Measurements from ENCODE around the gene MORN1. TPM values are rescaled to one million over a fixed set of nuclear protein-coding genes. Genes with fewer than 3 reads are reported as not detected.

The MORN1 gene
- total RNA-seq, 1 donor: 13.4 TPM

DNA sequence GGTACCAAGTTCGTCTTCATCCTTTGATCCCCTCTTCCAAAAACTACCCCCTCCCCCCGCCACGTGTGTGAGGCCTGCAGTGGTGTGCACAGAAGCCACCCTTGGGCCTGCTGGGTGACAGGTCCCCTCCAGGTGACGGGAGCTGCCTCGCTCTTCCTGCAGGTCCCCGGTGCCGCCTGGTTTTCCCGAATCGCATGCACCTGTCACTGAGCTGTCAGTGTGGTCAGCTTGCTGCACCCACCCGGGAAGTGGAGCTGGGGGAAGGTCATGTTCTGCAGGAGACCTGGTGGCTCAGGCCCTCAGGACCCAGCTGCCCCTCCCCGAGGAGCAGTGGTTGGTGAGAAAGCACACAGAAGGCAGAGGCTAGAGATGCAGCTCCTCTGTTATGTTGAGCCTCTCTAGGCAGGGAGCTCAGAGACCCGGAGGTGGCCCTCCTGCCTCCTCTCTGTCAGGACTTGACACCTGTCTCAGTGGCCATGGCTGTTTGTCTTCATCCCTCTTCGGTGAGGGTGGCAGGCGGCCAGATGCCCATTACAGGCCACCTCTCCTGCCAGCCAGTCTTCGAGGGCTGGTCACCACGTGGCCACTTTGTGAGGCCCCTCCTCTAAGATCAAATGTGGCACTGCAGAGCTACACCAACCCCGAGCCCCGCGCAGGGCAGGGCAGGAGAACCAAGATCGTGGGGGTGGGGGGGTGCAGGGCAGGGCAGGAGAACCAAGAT lies 102.4 kb downstream of the MORN1 start:
- H3K36me3 ChIP-seq (ENCODE audit: insufficient read depth, low read length): no peaks in the 10 kb centered on the region
- TF ChIP-seq CTCF (IDR thresholded peaks at IDR 0.05; ENCODE audit: extremely low read depth, low read depth, low read length): no peak
- no peak overlapping the region for H3K4me2 ChIP-seq (ENCODE audit: insufficient read depth, low read length)
- peaks cover 32% of the 10 kb centered on the region for H3K4me1 ChIP-seq (ENCODE audit: insufficient read depth, low read length)
- H2AFZ ChIP-seq (ENCODE audit: low read length): no peak overlapping the region
- H3K27me3 ChIP-seq (ENCODE audit: insufficient read depth, low read length): no peaks in the 10 kb centered on the region
- H3K9me3 ChIP-seq (ENCODE audit: low read depth, low read length): no peaks in the 10 kb centered on the region
- H3K27ac ChIP-seq (ENCODE audit: low read depth, low read length): no peak overlapping the region
- peaks cover 94% of the 10 kb centered on the region for H3K79me2 ChIP-seq (ENCODE audit: insufficient read depth, low read length)
- peaks cover 71% of the 10 kb centered on the region for H4K20me1 ChIP-seq (ENCODE audit: insufficient read depth, low read length)
- no peak overlapping the region for H3K4me3 ChIP-seq (ENCODE audit: insufficient read depth, low read length)
- DNase-seq (ENCODE audit: insufficient read length, low spot score, missing footprints): no peak

- Histone ChIP-seq H3K79me2 (ENCODE audit: insufficient read depth, low read length) (peaks cover 94% of the 10 kb centered on the region), H3K4me1 (ENCODE audit: insufficient read depth, low read length) (peaks cover 30% of the 10 kb centered on the region)
- TF ChIP-seq CTCF (IDR thresholded peaks at IDR 0.05; ENCODE audit: extremely low read depth, low read depth, low read length): no peak
These were observed 103.0 kb downstream of the MORN1 start for GRCh38 chr1:2288311-2288710.

GRCh38 chr1:2287649-2288048 lies 103.7 kb downstream of the MORN1 start:
- Histone ChIP-seq H3K4me1 (ENCODE audit: insufficient read depth, low read length) (peaks cover 30% of the 10 kb centered on the region), H3K79me2 (ENCODE audit: insufficient read depth, low read length) (peaks cover 94% of the 10 kb centered on the region)

More at GRCh38 chr1:2288311-2288710, 103.0 kb downstream of the MORN1 start:
- no peak overlapping the region for H2AFZ ChIP-seq (ENCODE audit: low read length)
- H3K9me3 ChIP-seq (ENCODE audit: low read depth, low read length): no peaks in the 10 kb centered on the region
- H3K4me3 ChIP-seq (ENCODE audit: insufficient read depth, low read length): no peak overlapping the region
- no peak for DNase-seq (ENCODE audit: insufficient read length, low spot score, missing footprints)
- no peaks in the 10 kb centered on the region for H3K27me3 ChIP-seq (ENCODE audit: insufficient read depth, low read length)
- H3K27ac ChIP-seq (ENCODE audit: low read depth, low read length): no peak overlapping the region
- H3K36me3 ChIP-seq (ENCODE audit: insufficient read depth, low read length): no peaks in the 10 kb centered on the region
- H3K4me2 ChIP-seq (ENCODE audit: insufficient read depth, low read length): no peak overlapping the region
- peaks cover 71% of the 10 kb centered on the region for H4K20me1 ChIP-seq (ENCODE audit: insufficient read depth, low read length)

More at GRCh38 chr1:2287649-2288048, 103.7 kb downstream of the MORN1 start:
- Histone ChIP-seq H3K4me2 (ENCODE audit: insufficient read depth, low read length) (no peak overlapping the region), H3K27me3 (ENCODE audit: insufficient read depth, low read length) (no peaks in the 10 kb centered on the region), H4K20me1 (ENCODE audit: insufficient read depth, low read length) (peaks cover 72% of the 10 kb centered on the region), H2AFZ (ENCODE audit: low read length) (no peak overlapping the region), H3K9me3 (ENCODE audit: low read depth, low read length) (no peaks in the 10 kb centered on the region), H3K27ac (ENCODE audit: low read depth, low read length) (no peak overlapping the region), H3K4me3 (ENCODE audit: insufficient read depth, low read length) (no peak overlapping the region), H3K36me3 (ENCODE audit: insufficient read depth, low read length) (peaks cover 1% of the 10 kb centered on the region)
- no peak for DNase-seq (ENCODE audit: insufficient read length, low spot score, missing footprints)
- TF ChIP-seq CTCF (IDR thresholded peaks at IDR 0.05; ENCODE audit: extremely low read depth, low read depth, low read length): no peak
